ENCODE results near the gene ARF3. TPM values are rescaled to one million over a fixed set of nuclear protein-coding genes. Genes with fewer than 3 reads are reported as not detected.
"Not testable (repeated sequence)": the region's sequence is repeated elsewhere in the genome, so short reads cannot be mapped to it uniquely, and the experiment has no call there.

Gene ARF3
- total RNA-seq, 1 donor from 2014 or later = 135 TPM

GRCh38 chr12:48910196-48910595 lies 47.1 kb downstream of the ARF3 start:
- no peaks in the 10 kb centered on the region for H3K27me3 Mint-ChIP-seq
- H3K27ac Mint-ChIP-seq = peak overlapping the region; percentile 11
- H3K4me1 Mint-ChIP-seq (ENCODE audit: low read depth) = peaks cover 16% of the 10 kb centered on the region
- H3K36me3 Mint-ChIP-seq (ENCODE audit: insufficient read depth) = peaks cover 1% of the 10 kb centered on the region
- H3K4me3 Mint-ChIP-seq (ENCODE audit: low read depth) = no peak overlapping the region
- DNase-seq (ENCODE audit: low spot score, unreplicated experiment) = no peak
- no peak for TF ChIP-seq CTCF (IDR thresholded peaks at IDR 0.05; ENCODE audit: unreplicated experiment)
- no peaks in the 10 kb centered on the region for H3K9me3 Mint-ChIP-seq (ENCODE audit: low read depth)

- H3K4me1 Mint-ChIP-seq (ENCODE audit: low read depth) = peaks cover 17% of the 10 kb centered on the region
- H3K36me3 Mint-ChIP-seq (ENCODE audit: insufficient read depth); H3K4me3 Mint-ChIP-seq (ENCODE audit: low read depth); DNase-seq (ENCODE audit: low spot score, unreplicated experiment); H3K27me3 Mint-ChIP-seq; H3K9me3 Mint-ChIP-seq (ENCODE audit: low read depth); H3K27ac Mint-ChIP-seq: not testable (repeated sequence)
These were observed 47.6 kb downstream of the ARF3 start for GRCh38 chr12:48909698-48910097.

GRCh38 chr12:48907245-48907644 lies 50.0 kb downstream of the ARF3 start:
- no peak for DNase-seq (ENCODE audit: low spot score, unreplicated experiment)
- H3K36me3 Mint-ChIP-seq (ENCODE audit: insufficient read depth) = no peaks in the 10 kb centered on the region
- H3K4me1 Mint-ChIP-seq (ENCODE audit: low read depth) = peaks cover 21% of the 10 kb centered on the region
- TF ChIP-seq CTCF (IDR thresholded peaks at IDR 0.05; ENCODE audit: unreplicated experiment) = no peak
- no peaks in the 10 kb centered on the region for H3K27me3 Mint-ChIP-seq
- H3K27ac Mint-ChIP-seq = no peak overlapping the region
- H3K4me3 Mint-ChIP-seq (ENCODE audit: low read depth) = peak overlapping the region; percentile 9
- H3K9me3 Mint-ChIP-seq (ENCODE audit: low read depth) = no peaks in the 10 kb centered on the region

- peaks cover 16% of the 10 kb centered on the region for H3K4me1 Mint-ChIP-seq (ENCODE audit: low read depth)
- H3K27ac Mint-ChIP-seq = no peak overlapping the region
- peak; percentile 60 for DNase-seq (ENCODE audit: low spot score, unreplicated experiment)
- TF ChIP-seq CTCF (IDR thresholded peaks at IDR 0.05; ENCODE audit: unreplicated experiment) = peak; percentile 74
- H3K9me3 Mint-ChIP-seq (ENCODE audit: low read depth) = no peaks in the 10 kb centered on the region
- no peaks in the 10 kb centered on the region for H3K27me3 Mint-ChIP-seq
- no peaks in the 10 kb centered on the region for H3K36me3 Mint-ChIP-seq (ENCODE audit: insufficient read depth)
- H3K4me3 Mint-ChIP-seq (ENCODE audit: low read depth) = peak overlapping the region; percentile 84
These were observed 53.3 kb downstream of the ARF3 start for GRCh38 chr12:48903982-48904411.

GRCh38 chr12:48903363-48903981 lies 53.8 kb downstream of the ARF3 start:
- H3K4me3 Mint-ChIP-seq (ENCODE audit: low read depth) = peak overlapping the region; percentile 40
- H3K27ac Mint-ChIP-seq = peak overlapping the region; percentile 67
- H3K27me3 Mint-ChIP-seq = peaks cover 2% of the 10 kb centered on the region
- no peaks in the 10 kb centered on the region for H3K9me3 Mint-ChIP-seq (ENCODE audit: low read depth)
- peaks cover 16% of the 10 kb centered on the region for H3K4me1 Mint-ChIP-seq (ENCODE audit: low read depth)
- H3K36me3 Mint-ChIP-seq (ENCODE audit: insufficient read depth) = no peaks in the 10 kb centered on the region
- DNase-seq (ENCODE audit: low spot score, unreplicated experiment) = no peak
- no peak for TF ChIP-seq CTCF (IDR thresholded peaks at IDR 0.05; ENCODE audit: unreplicated experiment)

GRCh38 chr12:48901278-48901677 lies 56.0 kb downstream of the ARF3 start:
- TF ChIP-seq CTCF (IDR thresholded peaks at IDR 0.05; ENCODE audit: unreplicated experiment) = no peak
- no peak overlapping the region for H3K4me3 Mint-ChIP-seq (ENCODE audit: low read depth)
- H3K4me1 Mint-ChIP-seq (ENCODE audit: low read depth) = peaks cover 7% of the 10 kb centered on the region
- peaks cover 4% of the 10 kb centered on the region for H3K27me3 Mint-ChIP-seq
- DNase-seq (ENCODE audit: low spot score, unreplicated experiment) = no peak
- no peaks in the 10 kb centered on the region for H3K9me3 Mint-ChIP-seq (ENCODE audit: low read depth)
- H3K36me3 Mint-ChIP-seq (ENCODE audit: insufficient read depth) = no peaks in the 10 kb centered on the region
- H3K27ac Mint-ChIP-seq = no peak overlapping the region

All from progenitor cell of endocrine pancreas (in vitro differentiated cells).